ENCODE results near the gene TWSG1. TPM values are rescaled to one million over a fixed set of nuclear protein-coding genes. Genes with fewer than 3 reads are reported as not detected.
"Not testable (repeated sequence)": the region's sequence is repeated elsewhere in the genome, so short reads cannot be mapped to it uniquely, and the experiment has no call there.

TWSG1 gene
- total and polyA plus RNA-seq, 2 donors (not counting 3 experiments of a cell fraction or from before 2014, with no cell fraction given), result 52.4 to 57.4 TPM

- Histone ChIP-seq H3K4me3 (replicated peaks in 1 of 3; ENCODE audit: insufficient read depth in 1 of 3, low read depth in 1 of 3, low read length in 3 of 3) (no peak overlapping the region), H4K20me1 (replicated peaks; ENCODE audit: control insufficient read depth, extremely low read depth, insufficient read depth, low read length) (no peaks in the 10 kb centered on the region), H3K79me2 (ENCODE audit: control insufficient read depth, insufficient read depth, low read length) (no peaks in the 10 kb centered on the region), H3K27me3 (ENCODE audit: control insufficient read depth in 2 of 2, insufficient read depth in 2 of 2, low read length in 2 of 2) (no peaks in the 10 kb centered on the region), H3K9me1 (replicated peaks; ENCODE audit: control insufficient read depth, extremely low read depth, insufficient read depth, low read length) (no peaks in the 10 kb centered on the region), H3K36me3 (ENCODE audit: control insufficient read depth in 2 of 2, extremely low read depth in 1 of 2, insufficient read depth in 2 of 2, low read length in 2 of 2) (no peaks in the 10 kb centered on the region), H2AFZ (ENCODE audit: low read depth, low read length) (no peak overlapping the region), H3K27ac (ENCODE audit: insufficient read depth, low read depth, low read length) (no peak overlapping the region), H3K9me3 (replicated peaks; ENCODE audit: control insufficient read depth, insufficient read depth, low read length) (no peaks in the 10 kb centered on the region), H3K4me2 (ENCODE audit: insufficient read depth, low read length) (no peak overlapping the region), H3K4me1 (ENCODE audit: control insufficient read depth, extremely low read depth, insufficient read depth, low read length) (peaks cover 4% of the 10 kb centered on the region), H3K9ac (replicated peaks; ENCODE audit: extremely low read depth, insufficient read depth, low read length) (no peak overlapping the region)
- ChIA-PET CTCF (interaction anchor here (0.5 to 1.8 kb wide), 3 partner anchors 24 to 214 kb away, joined by 3 to 4 read pairs (median 3); no protein-coding TSS in a partner anchor), POLR2A (no interaction called here)
- FAIRE-seq (no peak), DNase-seq (ENCODE audit: low read depth, low spot score) (no peak)
- TF ChIP-seq FOS (IDR thresholded peaks at IDR 0.05; ENCODE audit: borderline replicate concordance, insufficient read depth, low read length), result no peak
- no peak for TF ChIP-seq MAX (IDR thresholded peaks at IDR 0.05; ENCODE audit: insufficient read depth, insufficient read length)
- no peak for TF ChIP-seq POLR2A (IDR thresholded peaks at IDR 0.05; ENCODE audit: low read depth, low read length)
- TF ChIP-seq JUN (IDR thresholded peaks at IDR 0.05; ENCODE audit: borderline replicate concordance, insufficient read depth, insufficient read length, low read depth), result no peak
- dilution Hi-C loops (cut with MboI; ENCODE audit: extremely low pct_ligation_motif_present, low sequenced_read_pairs) (no loop called here), intact Hi-C loops (cut with micrococcal nuclease) (no loop called here)
- no TSS peak for BruUV-seq (replicated peaks)
Observed at GRCh38 chr18:9421901-9422327, 87.3 kb downstream of the TWSG1 start.

GRCh38 chr18:9422816-9423519 is 88.4 kb downstream of the TWSG1 start:
- POLR2A ChIA-PET, result no interaction called here
- BruUV-seq (replicated peaks), result no TSS peak
- FAIRE-seq, result no peak

GRCh38 chr18:9423648-9424047 is 89.1 kb downstream of the TWSG1 start:
- BruUV-seq (replicated peaks); dilution Hi-C loops (cut with MboI; ENCODE audit: extremely low pct_ligation_motif_present, low sequenced_read_pairs): not testable (repeated sequence)

More at GRCh38 chr18:9422816-9423519, 88.4 kb downstream of the TWSG1 start:
- Histone ChIP-seq H3K79me2 (ENCODE audit: control insufficient read depth, insufficient read depth, low read length) (no peaks in the 10 kb centered on the region), H3K9ac (replicated peaks; ENCODE audit: extremely low read depth, insufficient read depth, low read length) (no peak overlapping the region), H3K4me2 (ENCODE audit: insufficient read depth, low read length) (no peak overlapping the region), H3K9me1 (replicated peaks; ENCODE audit: control insufficient read depth, extremely low read depth, insufficient read depth, low read length) (no peaks in the 10 kb centered on the region), H3K9me3 (replicated peaks; ENCODE audit: control insufficient read depth, insufficient read depth, low read length) (no peaks in the 10 kb centered on the region), H3K36me3 (ENCODE audit: control insufficient read depth in 2 of 2, extremely low read depth in 1 of 2, insufficient read depth in 2 of 2, low read length in 2 of 2) (no peaks in the 10 kb centered on the region), H3K27ac (ENCODE audit: insufficient read depth, low read depth, low read length) (no peak overlapping the region), H2AFZ (ENCODE audit: low read depth, low read length) (no peak overlapping the region), H3K27me3 (ENCODE audit: control insufficient read depth in 2 of 2, insufficient read depth in 2 of 2, low read length in 2 of 2) (no peaks in the 10 kb centered on the region), H3K4me3 (replicated peaks in 1 of 3; ENCODE audit: insufficient read depth in 1 of 3, low read depth in 1 of 3, low read length in 3 of 3) (no peak overlapping the region), H4K20me1 (replicated peaks; ENCODE audit: control insufficient read depth, extremely low read depth, insufficient read depth, low read length) (no peaks in the 10 kb centered on the region), H3K4me1 (ENCODE audit: control insufficient read depth, extremely low read depth, insufficient read depth, low read length) (no peaks in the 10 kb centered on the region)
- dilution Hi-C loops (cut with MboI; ENCODE audit: extremely low pct_ligation_motif_present, low sequenced_read_pairs), result no loop called here
- CTCF ChIA-PET, result no interaction called here
- DNase-seq (ENCODE audit: low read depth, low spot score), result no peak
- intact Hi-C loops (cut with micrococcal nuclease), result no loop called here
- TF ChIP-seq POLR2A (IDR thresholded peaks at IDR 0.05; ENCODE audit: low read depth, low read length), result no peak
- TF ChIP-seq POLR2AphosphoS5 (IDR thresholded peaks at IDR 0.05; ENCODE audit: insufficient read depth, low read depth, low read length), result no peak

More at GRCh38 chr18:9423648-9424047, 89.1 kb downstream of the TWSG1 start:
- CTCF ChIA-PET; H3K4me3 ChIP-seq (replicated peaks in 1 of 3; ENCODE audit: insufficient read depth in 1 of 3, low read depth in 1 of 3, low read length in 3 of 3); intact Hi-C loops (cut with micrococcal nuclease); DNase-seq (ENCODE audit: low read depth, low spot score); H3K9ac ChIP-seq (replicated peaks; ENCODE audit: extremely low read depth, insufficient read depth, low read length); H3K79me2 ChIP-seq (ENCODE audit: control insufficient read depth, insufficient read depth, low read length); POLR2A ChIA-PET; H3K27me3 ChIP-seq (ENCODE audit: control insufficient read depth in 2 of 2, insufficient read depth in 2 of 2, low read length in 2 of 2); H4K20me1 ChIP-seq (replicated peaks; ENCODE audit: control insufficient read depth, extremely low read depth, insufficient read depth, low read length); H3K36me3 ChIP-seq (ENCODE audit: control insufficient read depth in 2 of 2, extremely low read depth in 1 of 2, insufficient read depth in 2 of 2, low read length in 2 of 2); H3K4me1 ChIP-seq (ENCODE audit: control insufficient read depth, extremely low read depth, insufficient read depth, low read length); FAIRE-seq; H3K4me2 ChIP-seq (ENCODE audit: insufficient read depth, low read length); H2AFZ ChIP-seq (ENCODE audit: low read depth, low read length); H3K9me3 ChIP-seq (replicated peaks; ENCODE audit: control insufficient read depth, insufficient read depth, low read length); H3K9me1 ChIP-seq (replicated peaks; ENCODE audit: control insufficient read depth, extremely low read depth, insufficient read depth, low read length); H3K27ac ChIP-seq (ENCODE audit: insufficient read depth, low read depth, low read length): not testable (repeated sequence)
